NCI-H187 treated with DMSO at 0.1 percent for 48 hours (cell line): ENCODE data around the gene NFAT5.

Source experiments
- DNase-seq: peaks from one replicate; lab custom pipeline; 2025; lab: John Stamatoyannopoulos, UW

The NFAT5 gene

DNA sequence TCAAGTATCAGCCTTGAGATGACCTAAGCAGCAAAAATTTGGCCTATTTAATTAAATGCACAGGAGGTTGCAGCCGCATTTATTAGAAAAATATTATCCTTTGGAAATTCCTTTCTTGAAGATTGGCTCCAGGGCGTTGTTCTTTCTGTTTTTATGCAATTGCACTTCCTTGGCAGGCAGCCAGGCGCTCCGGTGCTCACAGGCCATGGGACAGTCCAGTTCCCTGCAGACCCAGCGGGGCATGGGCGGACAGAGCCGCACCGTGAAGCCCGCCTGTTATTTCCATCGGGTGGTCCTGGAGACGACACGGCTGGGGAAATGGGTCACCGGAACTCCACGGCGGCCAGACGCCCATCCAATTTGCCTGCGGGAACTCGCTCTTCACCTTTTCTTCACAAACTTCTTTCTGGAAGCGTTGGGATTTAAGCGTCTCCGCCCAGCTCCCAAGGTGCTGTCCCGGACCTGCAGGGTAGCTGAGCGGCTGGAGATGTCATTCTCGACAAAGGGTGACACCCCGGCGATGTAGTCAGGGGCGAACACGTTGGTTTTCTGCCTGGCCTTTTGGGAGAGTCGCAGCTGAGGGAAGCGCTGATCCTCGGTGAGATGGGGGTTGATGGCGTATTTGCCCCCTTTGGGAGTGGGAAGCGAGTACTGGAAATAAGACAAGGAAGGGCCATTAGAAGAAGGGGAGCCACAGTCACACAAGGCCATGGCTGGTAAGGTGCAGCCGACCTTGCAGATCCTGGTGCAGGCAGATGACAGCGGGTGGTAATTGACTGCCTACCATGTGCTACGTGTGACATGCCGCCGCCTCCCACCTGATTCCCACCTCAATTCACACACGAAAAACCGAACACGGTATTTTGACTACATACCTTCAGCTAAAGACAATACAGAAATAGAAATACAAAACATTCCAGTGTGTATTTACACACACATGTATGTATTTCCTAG, 176.5 kb downstream of the NFAT5 start:
- DNase-seq: no peak

GRCh38 chr16:69744363-69745231, 178.8 kb downstream of the NFAT5 start:
- DNase-seq: no peak

- no peak for DNase-seq
Observed at GRCh38 chr16:69745232-69745612, 179.5 kb downstream of the NFAT5 start.

DNA sequence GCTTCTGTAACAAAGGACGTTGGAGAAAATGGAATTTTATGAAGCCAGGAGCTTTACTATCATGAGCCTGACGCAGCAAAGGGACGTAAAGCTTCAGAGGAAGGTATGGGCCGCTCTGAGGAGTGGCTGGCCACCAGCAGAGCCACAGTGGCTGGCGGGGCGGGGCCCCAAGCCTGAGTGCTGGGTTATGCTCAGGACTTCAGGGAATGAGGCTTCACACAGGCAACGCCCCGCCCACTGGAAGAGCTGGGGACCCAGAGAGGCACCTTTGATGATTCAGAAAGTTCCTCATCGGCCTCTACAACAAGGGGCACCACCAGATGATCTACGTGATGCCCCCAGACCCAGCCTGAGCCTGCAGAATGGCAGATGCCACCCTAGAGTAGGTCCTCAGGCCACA, 180.2 kb downstream of the NFAT5 start:
- DNase-seq: no peak

DNA sequence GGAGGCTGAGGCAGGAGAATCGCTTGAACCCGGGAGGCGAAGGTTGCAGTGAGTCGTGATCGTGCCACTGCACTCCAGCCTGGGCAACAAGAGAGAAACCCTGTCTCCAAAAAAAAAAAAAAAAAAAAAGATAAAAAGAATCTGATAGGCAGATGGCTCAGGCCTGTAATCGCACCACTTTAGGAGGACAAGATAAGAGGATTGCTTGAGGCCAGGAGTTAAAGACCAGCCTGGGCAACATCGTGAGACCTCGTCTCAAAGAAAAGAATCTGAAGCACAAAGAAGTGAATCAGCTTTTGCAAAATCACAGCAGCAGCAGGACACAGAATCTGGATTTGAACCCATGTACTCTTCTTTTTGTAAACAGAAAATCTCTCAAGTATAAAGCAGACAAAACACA, 181.3 kb downstream of the NFAT5 start:
- DNase-seq: no peak

- DNase-seq: no peak
Observed at GRCh38 chr16:69748694-69749345, 183.1 kb downstream of the NFAT5 start.

DNA sequence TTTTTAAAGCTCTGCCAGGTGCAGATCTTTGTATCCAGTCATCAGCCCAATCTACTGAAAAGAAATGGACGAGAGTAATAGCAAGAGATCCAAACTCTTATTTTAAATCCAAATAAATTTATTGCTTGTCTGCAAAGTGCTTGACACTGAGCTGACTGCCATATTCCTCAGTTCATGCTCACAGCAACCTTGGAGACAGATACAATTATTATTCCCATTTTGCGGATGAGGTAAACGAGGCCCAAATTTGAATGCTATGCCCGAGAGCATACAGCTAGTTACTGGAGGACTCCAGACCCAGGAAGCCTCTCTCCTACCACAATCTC, 188.3 kb downstream of the NFAT5 start:
- no peak for DNase-seq
